GM12878 (cell line): ENCODE data around the gene CRIM1. TPM values are rescaled to one million over a fixed set of nuclear protein-coding genes. Genes with fewer than 3 reads are reported as not detected.

Source experiments
- ATAC-seq: fragments of 200-7000 bp; cut with Tn5 transposase; 3 replicates; pipeline ENCODE4 v1.9.1; 2020; ENCODE audit warnings: mild to moderate bottlenecking, moderate library complexity
- BruUV-seq: library from RNA; stranded (reverse); fragments of 400-500 nt; replicated peaks from 2 replicates; lab custom pipeline; 2021; lab: Mats Ljungman, UMichigan
- CTCF ChIA-PET: fragments of 300-600 bp; sonication (Branson Sonifier 250); formaldehyde crosslinking; extraction: SDS; loops from one replicate; lab custom pipeline; 2021; ENCODE audit warnings: inconsistent platforms; lab: Yijun Ruan, JAX
- POLR2A ChIA-PET: fragments of 350-600 bp; formaldehyde crosslinking; extraction: SDS; loops from one replicate; lab custom pipeline; 2021; ENCODE audit warnings: inconsistent platforms; lab: Charles Lee
- RAD21 ChIA-PET: fragments of 300-600 bp; sonication (Branson Sonifier 250); formaldehyde crosslinking; loops from one replicate; lab custom pipeline; 2023; ENCODE audit warnings: antibody characterized with exemption; ENCODE audit not compliant: unreplicated experiment; lab: Charles Lee
- SMC1A ChIA-PET: fragments of 300-600 bp; sonication (Branson Sonifier 250); formaldehyde crosslinking; loops from one replicate; lab custom pipeline; 2023; ENCODE audit not compliant: unreplicated experiment, uncharacterized antibody; lab: Charles Lee
- DNase-seq: peaks from one replicate; pipeline ENCODE4 v3.0.0-alpha.2; 2011; ENCODE audit warnings: low read depth, low spot score
- FAIRE-seq: peaks from 3 replicates; lab custom pipeline; 2011; peaks lifted over from hg19 to GRCh38; lab: Jason Lieb, UNC
- H2AFZ ChIP-seq: 2 replicates; pipeline ENCODE4 v1.6.0; 2011; ENCODE audit warnings: low read depth, low read length, control low read depth; ENCODE audit not compliant: control insufficient read depth
- H3K27ac ChIP-seq: 2 replicates; pipeline ENCODE4 v1.5.1; 2011; ENCODE audit warnings: control low read depth; ENCODE audit not compliant: control insufficient read depth, insufficient read depth
- H3K27me3 ChIP-seq, 2 experiments: replicated peaks in 1 of 2; 2 replicates each; pipeline versions ENCODE4 v1.6.0 to v1.6.1; 2011; ENCODE audit warnings: low read length in 1 of 2; ENCODE audit not compliant: control insufficient read depth in 2 of 2, insufficient read depth in 2 of 2
- H3K36me3 ChIP-seq, 2 experiments: 2 replicates each; pipeline ENCODE4 v1.5.1; 2011; ENCODE audit warnings: low read length in 1 of 2; ENCODE audit not compliant: control insufficient read depth in 2 of 2, insufficient read depth in 2 of 2
- H3K4me1 ChIP-seq: 2 replicates; pipeline ENCODE4 v1.6.1; 2011; ENCODE audit warnings: mild to moderate bottlenecking, low read length, moderate library complexity, mixed read lengths; ENCODE audit not compliant: control insufficient read depth, insufficient read depth
- H3K4me2 ChIP-seq: 2 replicates; pipeline ENCODE4 v1.6.0; 2011; ENCODE audit warnings: control low read depth; ENCODE audit not compliant: control insufficient read depth, insufficient read depth
- H3K4me3 ChIP-seq: fragments of 200-600 bp; sonication (generic); 2 replicates; pipeline ENCODE4 v1.5.1; 2016
- H3K79me2 ChIP-seq: 2 replicates; pipeline ENCODE4 v1.6.0; 2011; ENCODE audit warnings: low read length; ENCODE audit not compliant: control insufficient read depth, insufficient read depth
- H3K9ac ChIP-seq: 2 replicates; pipeline ENCODE4 v1.8.0; 2011; ENCODE audit warnings: low read length, control low read depth, mixed read lengths; ENCODE audit not compliant: control insufficient read depth, insufficient read depth
- H3K9me3 ChIP-seq: replicated peaks from 3 replicates; pipeline ENCODE4 v1.5.1; 2011; ENCODE audit warnings: mild to moderate bottlenecking, low read length; ENCODE audit not compliant: control insufficient read depth, insufficient read depth
- H4K20me1 ChIP-seq: 2 replicates; pipeline ENCODE4 v1.6.0; 2011; ENCODE audit not compliant: control insufficient read depth, insufficient read depth
- ASH2L ChIP-seq: fragments of 300-600, 200-600 bp; sonication (generic); IDR thresholded peaks from 2 replicates; pipeline ENCODE4 v1.6.1; 2017; ENCODE audit warnings: low read depth, mild to moderate bottlenecking, borderline replicate concordance
- ATF3 ChIP-seq: IDR thresholded peaks from 2 replicates; pipeline ENCODE4 v1.6.1; 2011; ENCODE audit warnings: low read depth, mild to moderate bottlenecking, low read length, moderate library complexity, borderline replicate concordance; ENCODE audit errors: extremely low read depth
- BCL11A ChIP-seq: IDR thresholded peaks from 2 replicates; pipeline ENCODE4 v1.6.1; 2011; ENCODE audit warnings: low read depth, low read length
- BCLAF1 ChIP-seq: fragments of 450-650 bp; IDR thresholded peaks from 2 replicates; pipeline ENCODE4 v1.6.1; 2017; ENCODE audit warnings: antibody characterized with exemption, mild to moderate bottlenecking, moderate library complexity
- E2F4 ChIP-seq: IDR thresholded peaks from 2 replicates; pipeline ENCODE4 v1.6.1; 2012; ENCODE audit warnings: low read depth, low read length, improper control_type of control experiment
- KDM1A ChIP-seq: fragments of 200-600 bp; sonication (generic); IDR thresholded peaks from 2 replicates; pipeline ENCODE4 v1.6.1; 2016; ENCODE audit warnings: borderline replicate concordance
- KLF5 ChIP-seq: fragments of 450-650 bp; IDR thresholded peaks from 2 replicates; pipeline ENCODE4 v1.6.1; 2014; ENCODE audit warnings: mild to moderate bottlenecking; ENCODE audit not compliant: partially characterized antibody
- MTA2 ChIP-seq: fragments of 450-650 bp; IDR thresholded peaks from 2 replicates; pipeline ENCODE4 v1.6.1; 2016; ENCODE audit warnings: low read depth, mild to moderate bottlenecking, moderate library complexity
- MYB ChIP-seq: fragments of 150-350 bp; IDR thresholded peaks from 2 replicates; pipeline ENCODE4 v1.6.1; 2014; ENCODE audit warnings: mild to moderate bottlenecking, low read depth, low read length, borderline replicate concordance
- PRDM15 ChIP-seq: fragments of 450-650 bp; formaldehyde crosslinking; IDR thresholded peaks from 2 replicates; pipeline ENCODE4 v1.4.0; 2020; ENCODE audit warnings: mild to moderate bottlenecking, moderate library complexity
- SKIL ChIP-seq: fragments of 450-650 bp; IDR thresholded peaks from 2 replicates; pipeline ENCODE4 v1.6.1; 2017; ENCODE audit warnings: mild to moderate bottlenecking, low read depth, inconsistent platforms; ENCODE audit not compliant: poor library complexity, severe bottlenecking
- WGBS: methylation state at CpG from one replicate; pipeline ENCODE4 v1.1.6; 2016; ENCODE audit warnings: low lambda C conversion rate; ENCODE audit not compliant: insufficient replicate concordance, insufficient coverage; ENCODE audit errors: missing lambda C conversion rate; 5-methylcytosine and 5-hydroxymethylcytosine counted together
- in situ Hi-C: fragments of 300-500 bp; cut with MboI; formaldehyde crosslinking; loops from 9 replicates; pipeline ENCODE4 v1.14.3; 2018; ENCODE audit warnings: mixed read lengths
- intact Hi-C: fragments of 100-400 bp; cut with micrococcal nuclease; formaldehyde crosslinking; loops from one replicate; pipeline ENCODE4 v1.14.2; 2022; ENCODE audit not compliant: unreplicated experiment
- polyA plus RNA-seq, 11 experiments: library from polyadenylated mRNA; depleted of rRNA in 4 of 11; unstranded in 6 of 11; stranded (reverse) in 5 of 11; fragments of >200 nt; fragmentation: Nextera tagmentation in 4 of 11; fragmentation: Illumina TruSeq in 1 of 11; extraction: Ambion mirVana in 4 of 11; extraction: Trizol in 1 of 11; gene quantifications; 1 replicate in 1 of 11; 2 replicates in 10 of 11; pipeline versions ENCODE4 v1.2.1 to v1.2.3, GENCODE V29; 2011 to 2016; ENCODE audit warnings: inconsistent platforms in 2 of 11, missing spikeins in 2 of 11, low read depth in 1 of 11
- total RNA-seq, 4 experiments: library from RNA; depleted of rRNA in 3 of 4; stranded (reverse); fragments of >200 nt in 3 of 4; fragmentation: Illumina TruSeq in 1 of 4; extraction: Trizol in 1 of 4; gene quantifications; 2 replicates each; pipeline versions ENCODE4 v1.2.1 to v1.2.3, GENCODE V29; 2013 to 2021

The CRIM1 gene
- total and polyA plus RNA-seq, 10 of the 15 experiments (the other 5 are each of a cell fraction or from before 2014, with no cell fraction given) = 0.42 to 7.4 (median 3.1) TPM

- TF ChIP-seq E2F4 (no peak), SKIL (no peak)
- TF ChIP-seq, all 136 proteins: peak for 0
These were observed 124.5 kb downstream of the CRIM1 start (continued) for GRCh38 chr2:36480028-36480427.

GRCh38 chr2:36480636-36481035 lies 125.1 kb downstream of the CRIM1 start:
- peaks cover 1% of the 10 kb centered on the region; the same call in 1 of the 3 replicates for H3K9me3 ChIP-seq
- in situ Hi-C loops = no loop called here
- no peaks in the 10 kb centered on the region for H4K20me1 ChIP-seq
- ChIA-PET SMC1A (no interaction called here), CTCF (interaction anchor here (0.6 kb wide), 1 partner anchor 420 kb away, joined by 3 read pairs; no protein-coding TSS in a partner anchor), POLR2A (no interaction called here), RAD21 (no interaction called here)
- no peaks in the 10 kb centered on the region for H3K36me3 ChIP-seq
- ATAC-seq (no peak), DNase-seq (no peak), FAIRE-seq (no peak)
- H3K79me2 ChIP-seq = no peaks in the 10 kb centered on the region
- H3K4me2 ChIP-seq = no peak overlapping the region
- H3K4me3 ChIP-seq = no peak overlapping the region
- intact Hi-C loops = no loop called here
- no peak overlapping the region for H3K9ac ChIP-seq
- no peaks in the 10 kb centered on the region for H3K4me1 ChIP-seq
- H3K27me3 ChIP-seq = no peaks in the 10 kb centered on the region
- WGBS = 14% methylated on average over 2 of the region's 2 CpGs
- no TSS peak for BruUV-seq
- no peak overlapping the region for H2AFZ ChIP-seq
- no peak overlapping the region for H3K27ac ChIP-seq
- TF ChIP-seq KLF5 = no peak
- TF ChIP-seq ASH2L = no peak
- TF ChIP-seq BCL11A = no peak
- TF ChIP-seq KDM1A = no peak
- TF ChIP-seq BCLAF1 = no peak
- no peak for TF ChIP-seq MTA2
- TF ChIP-seq MYB = no peak
- TF ChIP-seq ATF3 = no peak
- TF ChIP-seq PRDM15 = no peak
